C1 segment of cervical spinal cord (tissue), 14 donors: ENCODE data around the gene CHID1.

Experiments
- DNase-seq, 14 donors: peaks; one replicate each; lab custom pipeline; 2025; lab: John Stamatoyannopoulos, UW

Gene CHID1

DNA sequence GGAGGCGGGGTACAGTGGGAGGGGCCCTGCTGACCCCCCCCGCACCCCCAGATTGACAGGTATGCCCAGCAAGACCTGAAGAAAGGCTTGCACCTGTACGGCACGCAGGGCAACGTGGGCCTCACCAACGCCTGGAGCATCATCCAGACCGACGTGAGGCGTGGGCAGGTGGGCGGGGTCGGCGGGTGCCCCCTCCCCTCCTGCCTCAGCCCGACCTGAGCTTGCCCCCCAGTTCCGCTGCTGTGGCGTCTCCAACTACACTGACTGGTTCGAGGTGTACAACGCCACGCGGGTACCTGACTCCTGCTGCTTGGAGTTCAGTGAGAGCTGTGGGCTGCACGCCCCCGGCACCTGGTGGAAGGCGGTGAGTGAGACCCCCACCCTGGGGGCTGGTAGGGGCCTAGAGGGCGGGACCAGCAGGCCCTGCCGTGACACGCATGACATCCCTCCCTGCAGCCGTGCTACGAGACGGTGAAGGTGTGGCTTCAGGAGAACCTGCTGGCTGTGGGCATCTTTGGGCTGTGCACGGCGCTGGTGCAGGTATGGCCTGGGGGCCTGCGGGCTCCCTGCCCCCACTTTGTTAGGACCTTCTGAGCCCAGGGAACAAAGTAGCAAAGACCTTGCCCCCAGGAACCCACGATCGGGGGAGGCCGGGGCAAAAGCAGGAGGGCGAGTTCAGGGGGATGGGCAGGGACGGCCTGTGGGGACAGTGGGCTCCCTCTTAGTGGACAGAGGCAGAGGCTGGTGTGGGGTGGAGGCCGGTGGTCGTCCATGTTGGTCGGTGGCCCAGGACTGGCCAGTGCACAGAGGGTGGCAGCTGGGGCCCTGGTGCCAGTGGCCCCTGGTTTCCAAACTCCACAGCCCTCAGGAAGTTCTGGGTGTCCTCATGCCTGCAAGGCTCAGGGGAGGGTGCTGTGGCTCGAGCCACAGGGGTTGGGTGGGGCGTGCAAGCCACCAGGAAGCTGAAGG, 44.9 kb downstream of the CHID1 start:
- DNase-seq = no peak

- no peak for DNase-seq
Measured at GRCh38 chr11:864898-865297, 45.7 kb downstream of the CHID1 start.

GRCh38 chr11:863910-864827, 46.4 kb downstream of the CHID1 start:
- DNase-seq = no peak

DNA sequence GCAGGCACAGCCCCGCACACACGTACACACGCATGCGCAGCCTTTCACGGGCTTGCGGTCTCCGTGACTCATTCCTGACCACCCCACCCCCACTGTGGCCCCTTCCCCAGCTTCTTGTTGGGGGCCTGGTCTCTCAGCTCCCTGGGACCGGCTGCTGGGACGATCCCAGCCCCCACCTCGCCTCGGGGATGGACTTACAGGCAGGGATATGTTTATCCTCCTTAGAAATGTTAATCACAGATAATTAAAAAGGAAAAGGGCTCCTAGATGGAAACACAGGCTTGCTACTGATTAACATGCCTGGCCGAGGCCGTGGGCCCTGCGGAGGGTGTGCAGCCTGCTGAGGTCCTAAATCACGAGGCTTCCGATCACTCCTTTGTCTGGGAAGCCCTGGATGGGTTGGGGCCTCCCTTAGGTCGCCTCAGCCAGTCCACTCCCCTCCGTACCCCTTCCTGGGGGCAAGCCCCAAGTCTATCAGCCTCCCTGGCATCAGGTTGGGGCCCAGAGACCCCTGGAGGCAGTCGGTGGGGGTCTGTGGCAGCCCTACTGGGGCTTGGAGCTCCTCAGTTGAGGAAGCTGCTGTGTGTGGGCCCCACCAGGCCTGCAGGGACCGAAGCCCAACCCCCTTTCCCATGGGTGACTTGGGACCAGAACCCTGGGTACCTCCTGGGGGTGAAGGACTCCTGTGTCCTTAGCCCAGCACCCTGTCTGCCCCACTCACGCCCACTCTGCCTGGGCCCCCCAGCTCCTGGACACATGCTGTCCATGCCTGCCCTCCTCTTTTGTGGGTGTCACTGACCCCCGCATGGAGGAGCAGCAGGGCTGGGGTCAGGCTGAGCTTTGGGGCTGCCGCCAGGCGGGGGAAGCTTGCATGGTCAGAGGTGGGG, 47.3 kb downstream of the CHID1 start:
- no peak for DNase-seq

- no peak for DNase-seq
Measured at GRCh38 chr11:862696-863022, 48.0 kb downstream of the CHID1 start.

- no peak for DNase-seq
Measured at GRCh38 chr11:862081-862661, 48.4 kb downstream of the CHID1 start.

- DNase-seq = no peak
Measured at GRCh38 chr11:861105-861479, 49.5 kb downstream of the CHID1 start.

- DNase-seq = no peak
Measured at GRCh38 chr11:860234-861104, 50.1 kb downstream of the CHID1 start.

DNA sequence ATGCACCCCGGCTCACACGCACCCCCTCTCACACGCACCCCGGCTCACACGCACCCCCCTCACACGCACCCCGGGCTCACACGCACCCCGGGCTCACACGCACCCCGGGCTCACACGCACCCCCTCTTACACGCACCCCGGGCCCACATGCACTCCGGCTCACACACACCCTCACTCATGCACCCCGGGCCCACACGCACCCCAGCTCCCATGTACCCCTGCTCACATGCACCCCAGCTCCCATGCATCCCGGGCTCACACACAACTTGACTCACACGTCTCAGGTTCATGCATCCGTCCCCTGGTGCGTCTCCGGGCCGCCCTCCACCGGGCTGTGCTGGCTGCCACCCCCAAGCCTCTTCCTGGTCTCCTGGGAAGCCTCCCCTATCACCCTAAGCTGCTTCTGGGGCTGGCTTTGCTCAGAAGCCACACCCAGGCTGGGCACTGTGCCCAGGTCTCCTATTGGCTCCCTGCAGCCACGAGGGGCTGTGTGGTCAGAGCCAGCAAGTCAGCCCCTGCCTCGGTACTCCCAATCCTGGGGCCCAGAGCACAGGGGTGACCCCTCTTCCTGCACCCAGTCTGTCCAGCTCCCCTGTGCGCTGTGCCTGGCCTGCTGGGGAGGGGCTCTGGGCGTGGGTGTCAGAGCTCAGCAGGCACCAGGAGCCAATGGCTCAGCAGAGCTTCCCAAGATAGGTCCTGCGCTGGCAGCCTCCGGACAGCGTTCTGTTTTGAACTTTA, 51.0 kb downstream of the CHID1 start:
- peak in 10 of 14 donors; percentile 44 to 88 (median 58) for DNase-seq

GRCh38 chr11:858762-859339, 51.8 kb downstream of the CHID1 start:
- no peak for DNase-seq

GRCh38 chr11:858053-858761, 52.4 kb downstream of the CHID1 start:
- DNase-seq = no peak

GRCh38 chr11:856397-856796, 54.2 kb downstream of the CHID1 start:
- DNase-seq = no peak

DNA sequence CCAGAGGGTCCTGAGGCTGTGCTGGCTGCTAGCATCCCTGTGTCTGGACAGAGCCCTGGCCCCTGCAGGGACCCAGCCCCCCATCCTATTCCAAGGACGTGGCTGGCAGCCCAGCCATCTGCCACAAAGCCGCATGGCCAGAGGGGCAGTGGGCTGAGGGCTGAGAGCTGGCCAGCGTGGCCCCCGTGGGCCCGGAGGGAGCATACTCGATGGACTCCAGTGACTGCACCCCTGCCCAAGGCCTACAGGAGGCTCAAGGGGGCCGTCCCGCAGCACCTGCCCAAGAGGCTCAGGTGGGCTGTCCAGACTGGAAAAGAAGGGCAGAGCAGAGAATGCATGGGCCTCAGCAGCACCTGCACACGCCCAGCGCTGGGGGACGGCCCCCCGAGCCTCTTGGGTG, 54.8 kb downstream of the CHID1 start:
- DNase-seq = peak in 1 of 14 donors; percentile 58

- DNase-seq = no peak
Measured at GRCh38 chr11:855330-855674, 55.3 kb downstream of the CHID1 start.

GRCh38 chr11:854601-855329, 55.8 kb downstream of the CHID1 start:
- DNase-seq = peak in 1 of 14 donors; percentile 39

- DNase-seq = no peak
Measured at GRCh38 chr11:853682-854448, 56.7 kb downstream of the CHID1 start.

- no peak for DNase-seq
Measured at GRCh38 chr11:852762-853161, 57.8 kb downstream of the CHID1 start.
